Smooth muscle cell (in vitro differentiated cells): Measurements from ENCODE around the gene OR56A5. TPM values are rescaled to one million over a fixed set of nuclear protein-coding genes. Genes with fewer than 3 reads are reported as not detected.
"Not testable (repeated sequence)": the region's sequence is repeated elsewhere in the genome, so short reads cannot be mapped to it uniquely, and the experiment has no call there.

ENCODE experiments used
- DNase-seq: peaks from one replicate; lab custom pipeline; 2025; ENCODE audit not compliant: unreplicated experiment; lab: John Stamatoyannopoulos, UW
- H2AFZ ChIP-seq: fragments of 200-600 bp; sonication (generic); 2 replicates; pipeline ENCODE4 v1.6.0; 2016; ENCODE audit warnings: antibody characterized with exemption, low read depth, mild to moderate bottlenecking
- H3F3A ChIP-seq: fragments of 200-600 bp; sonication (generic); 2 replicates; pipeline ENCODE4 v1.6.0; 2017; ENCODE audit warnings: antibody characterized with exemption, low read depth
- H3K27ac ChIP-seq: fragments of 200-600 bp; sonication (generic); 2 replicates; pipeline ENCODE4 v1.5.1; 2016; ENCODE audit warnings: low read depth, mild to moderate bottlenecking
- H3K27me3 ChIP-seq: fragments of 200-600 bp; sonication (generic); 2 replicates; pipeline ENCODE4 v1.6.1; 2016; ENCODE audit warnings: low read depth, mild to moderate bottlenecking
- H3K36me3 ChIP-seq: fragments of 200-600 bp; sonication (generic); 2 replicates; pipeline ENCODE4 v1.5.1; 2016; ENCODE audit warnings: low read depth
- H3K4me1 ChIP-seq: fragments of 200-600 bp; sonication (generic); 2 replicates; pipeline ENCODE4 v1.5.1; 2016; ENCODE audit warnings: low read depth
- H3K4me2 ChIP-seq: fragments of 200-600 bp; sonication (generic); 2 replicates; pipeline ENCODE4 v1.6.0; 2016; ENCODE audit warnings: mild to moderate bottlenecking
- H3K4me3 ChIP-seq: fragments of 200-600 bp; sonication (generic); 2 replicates; pipeline ENCODE4 v1.5.1; 2016; ENCODE audit warnings: mild to moderate bottlenecking
- H3K79me2 ChIP-seq: fragments of 200-600 bp; sonication (generic); 2 replicates; pipeline ENCODE4 v1.6.0; 2016; ENCODE audit warnings: low read depth, mild to moderate bottlenecking
- H3K9ac ChIP-seq: fragments of 200-600 bp; sonication (generic); 2 replicates; pipeline ENCODE4 v1.6.0; 2016; ENCODE audit warnings: low read depth
- H3K9me3 ChIP-seq: fragments of 200-600 bp; sonication (generic); replicated peaks from 2 replicates; pipeline ENCODE4 v1.5.1; 2016; ENCODE audit warnings: low read depth
- H4K20me1 ChIP-seq: fragments of 200-600 bp; sonication (generic); 2 replicates; pipeline ENCODE4 v1.6.0; 2016; ENCODE audit warnings: low read depth
- WGBS: methylation state at CpG from one replicate; pipeline ENCODE4 v1.1.7; 2016; ENCODE audit warnings: low lambda C conversion rate; 5-methylcytosine and 5-hydroxymethylcytosine counted together
- polyA plus RNA-seq: library from polyadenylated mRNA; unstranded; fragments of >200 nt; fragmentation: Nextera tagmentation; extraction: Ambion mirVana; gene quantifications from 2 replicates; pipeline ENCODE4 v1.2.1, GENCODE V29; 2016
- total RNA-seq: library from RNA; depleted of rRNA; stranded (reverse); fragments of >200 nt; gene quantifications from 2 replicates; pipeline ENCODE4 v1.2.3, GENCODE V29; 2014
- TF ChIP-seq, protein P1 (sequence below): fragments of 200-600 bp; sonication (generic); IDR thresholded peaks from 2 replicates; pipeline ENCODE4 v1.5.1; 2017; ENCODE audit warnings: borderline replicate concordance, mild to moderate bottlenecking, antibody characterized with exemption; ENCODE audit not compliant: insufficient read depth, poor library complexity, severe bottlenecking

OR56A5 gene
- total and polyA plus RNA-seq, 2 experiments from 2014 or later, result 2.2 TPM; not detected in 1

DNA sequence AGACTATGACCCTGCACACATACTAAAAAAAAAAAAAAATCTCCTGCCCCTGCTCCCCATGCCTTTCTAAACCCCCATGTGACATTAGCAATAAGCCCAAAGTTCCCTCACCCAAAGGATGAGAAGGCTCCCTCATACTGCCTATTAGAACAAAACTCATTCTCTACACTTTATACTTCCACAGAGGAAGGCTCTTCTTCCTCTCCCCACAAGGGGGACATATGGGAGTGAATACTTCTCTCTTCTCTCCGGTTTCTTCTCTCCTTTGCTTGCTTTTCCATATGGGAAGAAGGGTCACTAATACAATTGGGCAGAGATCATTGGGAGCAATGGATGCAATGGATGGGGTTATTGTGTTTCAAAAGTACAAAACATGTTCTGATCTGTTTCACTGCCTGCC, 15.1 kb upstream of the OR56A5 start:
- Histone ChIP-seq H3F3A (no peaks in the 10 kb centered on the region), H3K27me3 (no peaks in the 10 kb centered on the region), H3K4me1 (no peaks in the 10 kb centered on the region), H3K79me2 (no peaks in the 10 kb centered on the region), H3K9ac (no peak overlapping the region), H3K4me3 (no peak overlapping the region), H2AFZ (no peak overlapping the region), H3K4me2 (no peak overlapping the region), H3K36me3 (no peaks in the 10 kb centered on the region), H4K20me1 (no peaks in the 10 kb centered on the region), H3K9me3 (peaks cover 5% of the 10 kb centered on the region), H3K27ac (no peak overlapping the region)
- TF ChIP-seq, protein P1, sequence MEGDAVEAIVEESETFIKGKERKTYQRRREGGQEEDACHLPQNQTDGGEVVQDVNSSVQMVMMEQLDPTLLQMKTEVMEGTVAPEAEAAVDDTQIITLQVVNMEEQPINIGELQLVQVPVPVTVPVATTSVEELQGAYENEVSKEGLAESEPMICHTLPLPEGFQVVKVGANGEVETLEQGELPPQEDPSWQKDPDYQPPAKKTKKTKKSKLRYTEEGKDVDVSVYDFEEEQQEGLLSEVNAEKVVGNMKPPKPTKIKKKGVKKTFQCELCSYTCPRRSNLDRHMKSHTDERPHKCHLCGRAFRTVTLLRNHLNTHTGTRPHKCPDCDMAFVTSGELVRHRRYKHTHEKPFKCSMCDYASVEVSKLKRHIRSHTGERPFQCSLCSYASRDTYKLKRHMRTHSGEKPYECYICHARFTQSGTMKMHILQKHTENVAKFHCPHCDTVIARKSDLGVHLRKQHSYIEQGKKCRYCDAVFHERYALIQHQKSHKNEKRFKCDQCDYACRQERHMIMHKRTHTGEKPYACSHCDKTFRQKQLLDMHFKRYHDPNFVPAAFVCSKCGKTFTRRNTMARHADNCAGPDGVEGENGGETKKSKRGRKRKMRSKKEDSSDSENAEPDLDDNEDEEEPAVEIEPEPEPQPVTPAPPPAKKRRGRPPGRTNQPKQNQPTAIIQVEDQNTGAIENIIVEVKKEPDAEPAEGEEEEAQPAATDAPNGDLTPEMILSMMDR, result no peak
- WGBS, result 68% methylated on average over 1 of the region's 1 CpG
- no peak for DNase-seq

DNA sequence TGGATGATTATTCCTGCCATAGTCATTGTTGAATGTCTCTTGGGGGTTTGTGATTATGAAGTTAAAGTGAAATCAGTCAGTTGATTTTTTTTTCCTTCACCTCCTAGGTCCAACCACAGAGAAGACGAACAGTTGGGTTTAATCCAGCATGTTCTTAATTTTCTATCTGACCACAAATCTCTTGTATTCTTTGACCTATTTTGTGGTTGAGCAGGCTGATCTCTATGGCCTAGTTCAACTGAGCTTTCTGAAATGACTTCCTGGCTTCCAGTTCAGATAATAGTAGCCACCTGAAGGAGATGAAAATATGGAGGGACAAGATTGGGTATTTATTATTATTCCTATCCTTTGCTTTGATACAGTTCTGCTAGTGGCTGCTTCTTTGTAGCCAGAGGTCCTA, 5.2 kb upstream of the OR56A5 start:
- Histone ChIP-seq H3F3A (no peaks in the 10 kb centered on the region), H3K27me3 (peaks cover 6% of the 10 kb centered on the region), H4K20me1 (no peaks in the 10 kb centered on the region), H3K4me3 (no peak overlapping the region), H3K9ac (no peak overlapping the region), H3K36me3 (no peaks in the 10 kb centered on the region), H3K4me2 (no peak overlapping the region), H3K27ac (no peak overlapping the region), H3K4me1 (no peaks in the 10 kb centered on the region), H3K79me2 (no peaks in the 10 kb centered on the region), H3K9me3 (no peaks in the 10 kb centered on the region), H2AFZ (no peak overlapping the region)
- WGBS, result 85% methylated on average over 1 of the region's 1 CpG
- TF ChIP-seq, protein P1, result no peak
- no peak for DNase-seq

DNA sequence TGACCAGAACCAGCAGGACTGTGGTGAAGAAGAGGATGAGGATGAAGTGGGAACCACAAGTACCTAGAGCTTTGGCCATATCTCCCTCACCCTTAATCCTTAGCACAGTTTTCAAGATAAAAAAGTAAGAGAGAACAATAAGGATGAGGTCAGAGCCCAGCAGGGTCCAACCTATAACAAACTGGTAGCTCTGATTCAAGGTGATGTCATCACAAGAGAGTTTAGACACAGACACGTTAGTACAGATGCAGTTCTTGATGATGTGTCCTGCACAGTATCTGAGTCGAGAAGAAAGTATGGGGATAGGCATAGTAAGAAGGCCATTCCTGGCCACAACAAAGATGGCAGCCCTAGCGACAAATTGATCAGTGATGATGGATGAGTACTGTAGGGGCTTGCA, 586 bp downstream of the OR56A5 start:
- H3K27me3 ChIP-seq, result peaks cover 6% of the 10 kb centered on the region
- H3K27ac ChIP-seq, result no peak overlapping the region
- no peaks in the 10 kb centered on the region for H3K36me3 ChIP-seq
- no peak overlapping the region for H3K4me2 ChIP-seq
- no peak overlapping the region for H3K9ac ChIP-seq
- H3K4me3 ChIP-seq, result no peak overlapping the region
- H2AFZ ChIP-seq, result no peak overlapping the region
- H3K79me2 ChIP-seq, result no peaks in the 10 kb centered on the region
- H3K4me1 ChIP-seq, result no peaks in the 10 kb centered on the region
- DNase-seq, result no peak
- no peaks in the 10 kb centered on the region for H3K9me3 ChIP-seq
- no peaks in the 10 kb centered on the region for H4K20me1 ChIP-seq
- no peaks in the 10 kb centered on the region for H3F3A ChIP-seq
- WGBS, result 61% methylated on average over 3 of the region's 3 CpGs
- TF ChIP-seq, protein P1, result no peak

DNA sequence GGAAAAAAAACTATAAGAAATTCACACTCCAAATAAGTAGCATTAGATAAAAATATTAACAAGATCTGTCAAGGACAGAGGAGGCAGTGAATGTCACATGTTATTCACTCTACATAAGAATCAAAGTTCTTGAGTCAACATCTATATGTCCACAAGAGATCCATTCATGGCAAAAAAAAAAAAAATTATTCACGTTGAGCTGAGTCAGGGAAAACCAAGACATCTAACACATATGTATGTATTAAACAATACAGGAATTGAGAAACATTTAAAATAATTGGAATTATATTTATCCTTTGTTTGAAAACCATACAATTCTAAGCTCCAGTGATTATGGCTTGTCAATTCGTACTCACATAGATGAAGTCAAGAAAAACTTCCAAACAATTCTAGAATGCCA, 1.3 kb downstream of the OR56A5 start:
- TF ChIP-seq, protein P1, result no peak
- no peak for DNase-seq
- H3F3A ChIP-seq, result no peaks in the 10 kb centered on the region
- no peaks in the 10 kb centered on the region for H3K36me3 ChIP-seq
- WGBS, result 90% methylated on average over 2 of the region's 2 CpGs
- no peaks in the 10 kb centered on the region for H3K4me1 ChIP-seq
- no peaks in the 10 kb centered on the region for H3K79me2 ChIP-seq
- no peak overlapping the region for H3K9ac ChIP-seq
- no peak overlapping the region for H3K27ac ChIP-seq
- H3K9me3 ChIP-seq, result no peaks in the 10 kb centered on the region
- H3K4me2 ChIP-seq, result no peak overlapping the region
- H3K4me3 ChIP-seq, result no peak overlapping the region
- H3K27me3 ChIP-seq, result peaks cover 6% of the 10 kb centered on the region
- no peaks in the 10 kb centered on the region for H4K20me1 ChIP-seq
- no peak overlapping the region for H2AFZ ChIP-seq

DNA sequence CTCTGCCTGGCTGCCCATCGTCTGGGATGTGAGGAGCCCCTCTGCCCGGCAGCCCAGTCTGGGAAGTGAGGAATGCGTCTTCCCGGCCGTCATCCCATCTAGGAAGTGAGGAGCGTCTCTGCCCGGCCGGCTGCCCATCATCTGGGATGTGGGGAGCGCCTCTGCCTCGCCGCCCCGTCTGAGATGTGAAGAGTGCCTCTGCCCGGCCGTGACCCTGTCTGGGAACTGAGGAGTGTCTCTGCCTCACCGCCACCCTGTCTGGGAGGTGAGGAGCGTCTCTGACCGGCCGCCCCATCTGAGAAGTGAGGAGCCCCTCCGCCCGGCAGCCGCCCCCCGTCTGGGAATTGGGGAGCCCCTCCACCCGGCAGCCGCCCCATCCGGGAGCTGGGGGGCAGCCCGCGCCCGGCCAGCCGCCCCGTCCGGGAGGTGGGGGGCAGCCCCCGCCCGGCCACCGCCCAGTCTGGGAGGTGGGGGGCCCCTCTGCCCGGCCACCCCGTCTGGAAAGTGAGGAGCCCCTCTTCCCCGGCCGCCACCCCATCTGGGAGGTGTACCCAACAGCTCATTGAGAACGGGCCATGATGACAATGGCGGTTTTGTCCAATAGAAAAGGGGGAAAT, 7.5 kb downstream of the OR56A5 start:
- DNase-seq, H3F3A ChIP-seq, H3K36me3 ChIP-seq, H3K27ac ChIP-seq, H4K20me1 ChIP-seq, H3K27me3 ChIP-seq, H3K4me3 ChIP-seq, H3K4me2 ChIP-seq, H3K4me1 ChIP-seq, H2AFZ ChIP-seq, H3K9ac ChIP-seq, H3K79me2 ChIP-seq, H3K9me3 ChIP-seq: not testable (repeated sequence)
- 92% methylated on average over 23 of the region's 40 CpGs for WGBS
